ENCODE data around the gene TXK.

TXK gene

DNA sequence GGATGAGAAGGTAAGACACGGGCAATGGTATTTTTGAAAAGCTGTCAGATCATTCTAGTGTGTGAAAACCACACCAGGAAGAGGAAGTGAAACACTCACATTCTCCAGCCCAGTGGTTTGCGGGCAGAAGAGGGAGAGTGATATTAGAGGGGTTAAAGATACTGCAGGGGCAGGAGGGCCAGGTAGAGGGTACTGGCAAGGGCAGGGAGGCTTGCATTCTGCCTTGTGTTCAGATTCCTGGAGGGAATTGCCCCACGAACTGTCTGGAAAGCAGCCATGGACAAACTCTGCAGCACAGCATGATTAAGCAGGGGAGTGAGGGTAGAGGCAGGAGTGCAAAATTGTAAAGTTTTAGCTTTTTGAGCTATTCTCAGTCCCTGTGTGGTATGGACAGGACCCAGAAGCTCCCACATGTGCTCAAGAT is 86.6 kb downstream of the TXK start:
- no peak for DNase-seq

DNA sequence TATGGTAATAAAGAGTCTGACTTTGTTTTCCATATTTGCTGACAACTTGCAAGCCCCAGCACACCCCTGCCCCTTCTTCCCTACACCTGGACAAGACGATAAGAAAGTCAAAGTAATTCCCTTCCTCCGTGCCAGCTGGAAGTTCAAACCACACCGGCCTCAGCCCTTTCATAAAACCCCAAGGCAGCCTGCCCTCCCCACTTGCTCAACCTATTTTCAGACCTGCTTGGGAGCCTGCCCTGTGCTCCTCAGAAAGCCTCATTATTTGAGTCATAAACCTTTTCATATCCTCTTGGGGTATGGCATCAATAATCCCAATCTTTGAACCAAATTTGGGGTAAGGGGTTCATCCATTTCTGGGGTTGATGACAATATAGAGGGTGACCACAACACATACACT is 88.0 kb downstream of the TXK start:
- DNase-seq, result no peak

DNA sequence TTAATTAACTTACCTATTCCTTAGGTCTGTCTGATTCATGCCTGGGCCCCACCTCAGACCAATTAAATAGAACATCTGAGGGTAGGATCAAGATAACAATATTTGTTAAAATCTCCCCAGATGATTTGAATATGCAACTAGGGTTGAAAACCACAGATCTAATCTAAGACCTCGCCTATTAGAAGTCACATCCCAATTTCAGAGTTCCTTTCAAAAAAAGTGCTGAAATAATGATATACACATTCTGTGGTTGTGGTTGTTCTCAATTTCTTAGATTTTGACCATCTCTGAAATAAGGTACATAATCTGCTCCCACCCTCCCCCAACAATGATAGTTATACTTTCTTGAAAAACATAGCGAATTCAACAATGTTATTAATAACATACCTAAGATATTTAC is 89.8 kb downstream of the TXK start:
- DNase-seq, result no peak

DNA sequence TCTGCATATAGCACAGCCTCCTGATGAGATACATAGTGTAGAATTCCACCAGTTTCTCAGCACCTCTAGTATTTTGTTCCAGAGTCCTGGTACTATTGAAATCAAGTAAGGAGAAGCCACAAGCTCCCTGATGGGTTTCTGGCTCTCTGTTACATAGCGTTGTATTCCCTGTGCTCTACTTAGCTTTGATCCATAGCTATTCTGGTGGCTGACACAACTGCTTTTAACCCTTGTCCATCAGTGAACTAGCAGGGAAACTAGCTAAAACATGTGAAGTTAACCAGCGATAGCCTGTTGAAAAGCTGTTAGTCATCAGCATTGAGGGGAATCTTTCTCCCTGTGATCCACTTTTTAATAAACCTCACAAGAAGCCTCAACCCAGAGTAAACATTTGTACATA is 90.5 kb downstream of the TXK start:
- no peak for DNase-seq

- DNase-seq, result no peak
These were observed 91.0 kb downstream of the TXK start for GRCh38 chr4:48042979-48043461.

- no peak for DNase-seq
These were observed 92.4 kb downstream of the TXK start for GRCh38 chr4:48041535-48042137.

DNA sequence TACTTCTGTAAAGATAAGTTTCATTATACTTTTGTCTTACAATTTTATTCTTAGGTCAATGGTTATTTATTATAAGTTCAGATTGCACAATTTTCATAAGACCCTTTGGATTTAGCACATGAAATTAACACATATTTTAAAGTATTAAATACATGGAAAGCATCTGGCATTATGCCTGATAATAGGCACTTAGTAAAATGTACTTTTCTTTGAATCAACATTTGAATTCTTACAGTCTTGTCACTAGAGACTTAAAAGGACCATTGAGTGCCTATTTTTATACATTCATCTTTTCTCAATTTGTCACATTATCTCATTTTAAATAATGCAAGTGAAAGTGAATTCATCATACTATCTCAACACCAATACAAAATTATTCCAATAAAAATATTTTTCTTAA is 94.5 kb downstream of the TXK start:
- DNase-seq, result no peak

DNA sequence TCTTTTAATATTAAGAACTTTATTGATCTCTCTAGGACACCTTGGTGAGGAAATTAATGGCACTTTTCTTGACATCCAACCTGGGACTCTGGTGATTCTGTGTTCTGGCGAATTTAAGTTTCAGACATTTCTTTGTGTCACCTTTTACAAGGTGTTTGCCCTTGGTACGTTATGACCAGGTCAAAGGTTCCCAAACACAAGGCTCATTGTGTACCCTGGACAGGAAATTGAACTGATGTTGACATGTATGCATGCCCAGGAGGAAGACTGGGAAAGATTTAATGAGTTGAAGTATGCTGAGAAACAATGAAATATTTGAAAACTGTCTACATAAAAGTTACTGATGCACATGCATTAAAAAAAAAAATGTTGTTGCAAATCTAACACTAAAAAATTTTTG is 95.4 kb downstream of the TXK start:
- no peak for DNase-seq

DNA sequence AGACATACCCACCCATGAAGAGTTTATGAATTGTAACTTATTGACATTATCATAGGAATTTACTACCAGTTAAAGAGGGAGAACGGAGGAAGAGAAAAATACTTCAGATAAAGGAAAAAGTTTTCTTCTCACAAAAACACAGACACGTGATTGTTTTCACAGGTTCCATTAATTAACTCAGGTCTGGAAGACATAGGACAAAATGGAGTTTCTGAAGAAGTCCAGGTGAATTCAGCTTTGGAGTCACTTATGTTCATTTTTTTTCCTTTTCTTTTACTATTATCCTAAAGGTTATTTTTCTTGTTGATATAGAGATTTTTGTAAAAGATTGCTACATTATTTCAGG is 97.0 kb downstream of the TXK start:
- DNase-seq, result no peak

DNA sequence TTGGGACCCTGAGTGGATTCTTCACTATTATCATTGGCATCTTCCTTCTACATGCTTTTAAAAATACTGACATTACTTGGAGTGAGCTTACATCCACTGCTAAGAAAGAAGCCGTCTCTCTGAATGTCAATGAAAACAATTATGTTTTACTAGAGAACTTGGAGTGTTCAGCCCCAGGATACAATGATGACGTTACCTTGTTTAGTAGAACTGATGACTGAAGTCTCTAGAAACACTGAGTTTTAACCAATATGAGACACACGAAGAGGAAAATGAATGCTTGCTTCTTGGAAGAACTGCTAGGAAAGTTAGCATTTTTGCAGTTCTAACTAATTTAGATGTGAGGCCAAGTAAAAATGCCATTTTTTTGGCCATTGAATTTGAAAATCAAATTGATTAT is 98.1 kb downstream of the TXK start:
- no peak for DNase-seq

DNA sequence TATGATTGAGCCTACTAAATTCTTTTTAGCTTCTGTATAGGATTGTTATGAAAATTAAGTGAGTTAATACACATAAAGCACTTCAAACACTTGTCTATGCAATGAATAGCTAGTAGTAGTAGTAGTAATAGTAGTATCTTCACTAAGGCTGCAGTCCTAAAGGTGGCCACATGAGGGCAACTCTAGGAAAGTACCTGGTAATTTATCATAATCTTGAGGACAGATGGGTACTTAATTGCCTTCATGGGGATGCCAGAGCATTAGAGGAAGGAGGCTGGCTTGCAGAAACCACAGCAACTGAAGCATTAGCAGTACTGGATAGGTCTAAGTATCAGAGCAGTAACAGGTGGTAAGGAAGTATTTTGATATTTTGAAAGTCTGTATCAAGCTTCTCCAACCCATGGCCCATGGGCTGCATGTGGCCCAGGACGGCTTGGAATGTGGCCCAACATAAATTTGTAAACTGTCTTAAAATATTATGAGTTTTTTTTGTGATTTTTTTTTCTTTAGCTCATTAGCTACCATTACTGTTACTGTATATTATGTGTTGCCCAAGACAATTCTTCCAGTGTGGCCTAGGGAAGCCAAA is 100.1 kb downstream of the TXK start:
- no peak for DNase-seq

DNA sequence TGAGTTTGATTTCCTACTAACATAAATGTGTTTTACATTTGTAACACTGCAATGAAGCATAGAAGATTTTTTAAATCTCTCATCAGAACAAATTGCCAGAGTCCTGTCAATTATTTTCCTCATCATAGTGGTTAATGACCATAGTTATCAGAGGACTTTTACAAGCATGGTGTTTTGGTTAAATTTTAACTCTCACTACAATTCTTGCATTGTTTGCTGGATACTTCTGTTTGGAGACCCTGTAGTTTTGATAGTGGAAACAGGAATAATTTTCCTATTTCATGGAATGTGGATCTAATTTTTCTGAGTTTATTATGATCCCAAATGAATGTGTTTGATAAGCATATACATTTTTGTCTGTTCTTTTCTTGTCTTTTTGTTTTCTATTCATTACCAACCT is 100.6 kb downstream of the TXK start:
- no peak for DNase-seq

DNA sequence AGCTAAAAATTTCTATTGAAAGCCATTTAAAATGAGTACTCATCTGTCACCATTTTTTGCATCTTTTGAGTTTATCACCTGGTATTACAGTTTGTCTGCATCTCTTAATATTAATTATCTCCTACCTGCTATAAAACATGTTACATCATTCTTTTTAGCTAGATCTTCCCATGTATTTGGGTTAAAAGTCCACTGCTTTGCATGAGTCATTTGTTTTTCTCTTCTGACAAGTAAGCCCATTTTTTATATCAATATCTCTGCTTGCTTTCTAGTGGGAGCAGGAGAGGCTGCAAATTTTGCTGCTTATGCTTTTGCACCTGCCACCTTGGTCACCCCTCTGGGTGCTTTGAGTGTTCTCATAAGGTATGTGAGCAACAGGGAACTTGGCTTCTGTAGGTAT is 101.3 kb downstream of the TXK start:
- DNase-seq, result no peak

- no peak for DNase-seq
These were observed 102.1 kb downstream of the TXK start for GRCh38 chr4:48031802-48032525.

DNA sequence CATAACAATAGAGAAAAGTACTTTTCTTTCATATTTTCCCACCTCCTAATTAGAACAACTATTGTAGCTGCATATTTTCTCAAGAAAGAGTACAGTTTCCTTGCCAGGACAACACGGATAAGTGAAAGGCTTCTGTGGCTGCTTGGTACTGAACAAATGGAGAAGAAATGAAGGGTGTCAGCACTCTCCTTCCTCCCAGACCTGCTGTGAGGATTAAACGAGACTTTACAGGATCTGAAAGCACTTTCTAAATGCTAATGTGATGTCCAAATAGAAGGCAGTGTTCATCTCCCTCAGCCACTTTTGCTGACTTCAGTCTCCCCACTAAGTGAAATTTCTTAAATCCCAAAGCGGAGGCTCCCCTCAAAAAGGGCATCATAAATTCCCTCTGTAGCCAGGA is 103.6 kb downstream of the TXK start:
- DNase-seq, result no peak

DNA sequence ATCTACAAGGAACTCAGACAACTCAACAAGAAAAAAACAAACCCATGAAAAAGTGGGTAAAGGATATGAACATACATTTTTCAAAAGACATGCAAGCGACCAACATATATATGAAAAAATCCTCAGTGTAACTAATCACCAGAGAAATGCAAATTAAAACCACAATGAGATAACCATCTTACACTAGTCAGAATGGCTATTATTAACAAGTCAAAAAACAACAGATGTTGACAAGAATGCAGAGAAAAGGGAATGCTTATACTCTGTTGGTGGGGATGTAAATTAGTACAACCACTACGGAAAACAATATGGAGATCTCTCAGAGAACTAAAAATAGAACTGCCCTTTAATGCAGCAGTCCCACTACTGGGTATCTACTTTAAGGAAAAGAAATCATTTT is 105.4 kb downstream of the TXK start:
- DNase-seq, result no peak

DNA sequence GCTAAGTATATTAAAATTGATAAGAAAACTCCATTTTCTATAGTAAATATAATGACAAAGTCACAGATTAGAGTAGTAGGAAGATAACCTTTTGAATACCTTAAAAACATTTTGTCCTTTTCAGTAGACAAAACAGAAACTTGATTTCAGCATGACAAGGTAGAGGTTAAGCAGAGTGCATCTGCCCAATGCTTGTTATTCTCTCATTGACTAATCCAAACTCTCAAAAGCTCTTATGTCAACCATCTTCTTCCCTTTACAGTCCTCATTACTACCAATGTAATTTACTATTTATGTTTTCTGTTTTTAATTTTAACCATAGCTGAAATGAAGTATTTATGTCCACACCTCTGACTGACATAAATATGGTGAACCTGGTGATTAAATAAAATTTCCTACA is 106.4 kb downstream of the TXK start:
- DNase-seq, result no peak

DNA sequence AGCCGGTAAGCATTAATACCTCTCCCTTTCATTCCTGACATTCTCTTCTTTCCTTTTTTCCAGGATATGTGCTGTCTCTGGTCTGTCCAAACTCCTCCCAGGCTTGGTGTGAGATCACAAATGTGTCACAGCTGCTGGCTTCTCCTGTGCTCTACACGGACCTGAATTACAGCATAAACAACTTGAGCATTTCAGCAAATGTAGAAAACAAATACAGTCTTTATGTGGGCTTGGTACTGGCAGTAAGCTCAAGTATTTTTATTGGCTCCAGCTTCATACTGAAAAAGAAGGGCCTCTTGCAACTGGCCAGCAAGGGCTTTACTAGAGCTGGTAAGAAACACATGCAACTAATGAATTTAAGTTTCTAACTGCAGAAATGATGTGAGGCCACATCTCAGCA is 109.0 kb downstream of the TXK start:
- DNase-seq, result no peak

DNA sequence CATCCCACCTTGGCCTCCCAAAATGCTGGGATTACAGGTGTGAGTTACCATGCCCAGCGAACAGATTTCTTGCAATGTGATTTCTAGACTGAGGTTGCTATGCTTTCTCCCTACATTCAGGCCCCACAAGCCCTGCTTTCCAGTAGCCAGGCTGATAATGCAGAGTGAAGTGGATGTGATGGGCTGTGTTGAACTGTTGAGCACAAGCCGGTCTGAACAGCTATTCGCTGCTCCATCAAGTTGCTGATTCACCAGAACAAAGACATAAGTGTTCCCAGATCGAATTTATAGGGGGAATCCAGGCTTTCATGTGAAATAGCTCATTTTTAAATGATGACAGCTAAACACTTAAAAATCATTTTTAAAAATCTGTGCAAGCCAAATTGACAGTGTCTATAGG is 109.5 kb downstream of the TXK start:
- no peak for DNase-seq

GRCh38 chr4:48022192-48022799 is 111.8 kb downstream of the TXK start:
- no peak for DNase-seq

DNA sequence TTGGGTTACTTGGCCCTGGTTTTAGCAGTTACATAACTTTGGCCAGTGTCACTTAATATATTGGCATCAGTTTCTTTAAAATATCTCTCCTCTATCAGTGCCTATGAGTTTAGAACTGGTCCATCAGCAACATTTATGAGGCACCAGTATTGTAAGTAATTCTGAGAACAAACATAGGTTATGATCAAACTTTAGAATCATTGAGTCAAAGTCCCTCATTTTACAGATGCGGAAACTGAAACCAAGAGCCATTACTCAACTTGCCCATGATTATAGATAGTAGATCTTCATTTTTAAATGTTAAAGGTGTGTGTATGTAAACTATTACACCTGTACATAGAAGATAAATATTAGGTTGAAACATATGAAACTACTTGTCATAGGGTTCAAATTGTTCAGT is 113.0 kb downstream of the TXK start:
- no peak for DNase-seq

DNA sequence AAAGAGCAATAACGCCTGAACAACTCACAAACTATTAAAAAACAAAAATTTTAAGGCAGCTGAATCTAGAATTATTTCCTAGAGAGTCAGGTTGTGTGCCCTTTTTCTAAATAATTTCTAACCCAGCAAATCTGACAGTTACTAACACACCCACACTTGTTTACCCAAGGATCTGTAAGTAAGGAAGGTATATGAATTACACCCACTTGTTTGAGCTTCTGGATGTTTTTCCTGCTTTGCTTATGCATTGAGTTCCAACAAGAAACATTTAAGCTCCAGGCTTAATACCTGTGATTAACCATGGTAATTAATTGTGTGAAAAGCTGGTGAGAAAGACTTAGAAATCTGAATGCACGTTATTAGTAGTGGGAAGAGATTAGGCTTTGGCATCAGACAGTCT is 115.9 kb downstream of the TXK start:
- no peak for DNase-seq

- peak in 1 of 14 donors; percentile 4 for DNase-seq
These were observed 116.9 kb downstream of the TXK start for GRCh38 chr4:48017108-48017571.

Data from C1 segment of cervical spinal cord (tissue), 14 donors.